Bronchial epithelial cell (primary cell): ENCODE measurements around the gene MYO5A. TPM values are rescaled to one million over a fixed set of nuclear protein-coding genes. Genes with fewer than 3 reads are reported as not detected.
"Not testable (repeated sequence)": the region's sequence is repeated elsewhere in the genome, so short reads cannot be mapped to it uniquely, and the experiment has no call there.

Source experiments
- DNase-seq: peaks from one replicate; pipeline ENCODE4 v3.0.0-alpha.2; 2010; ENCODE audit warnings: low read depth
- FAIRE-seq: peaks from 2 replicates; lab custom pipeline; 2011; peaks lifted over from hg19 to GRCh38; lab: Jason Lieb, UNC
- H3K27me3 ChIP-seq: 2 replicates; pipeline ENCODE4 v1.5.1; 2011; ENCODE audit warnings: low read length; ENCODE audit not compliant: control insufficient read depth, insufficient read depth
- H3K36me3 ChIP-seq: 2 replicates; pipeline ENCODE4 v1.5.1; 2011; ENCODE audit warnings: low read length; ENCODE audit not compliant: control insufficient read depth, insufficient read depth
- H3K4me3 ChIP-seq: 2 replicates; pipeline ENCODE4 v1.5.1; 2011; ENCODE audit warnings: mild to moderate bottlenecking, low read depth, low read length, control low read depth
- total RNA-seq: library from RNA; depleted of rRNA; stranded (reverse); fragments of >200 nt; gene quantifications from 2 replicates; pipeline ENCODE4 v1.2.1, GENCODE V29; 2014
- TF ChIP-seq, protein P1 (sequence below): IDR thresholded peaks from 2 replicates; pipeline ENCODE4 v1.5.1; 2011; ENCODE audit warnings: mild to moderate bottlenecking, moderate library complexity, low read length, control low read depth, inconsistent platforms; ENCODE audit not compliant: insufficient read depth, severe bottlenecking

Gene MYO5A
- total RNA-seq, 1 donor from 2014 or later, result 29.5 TPM

DNA sequence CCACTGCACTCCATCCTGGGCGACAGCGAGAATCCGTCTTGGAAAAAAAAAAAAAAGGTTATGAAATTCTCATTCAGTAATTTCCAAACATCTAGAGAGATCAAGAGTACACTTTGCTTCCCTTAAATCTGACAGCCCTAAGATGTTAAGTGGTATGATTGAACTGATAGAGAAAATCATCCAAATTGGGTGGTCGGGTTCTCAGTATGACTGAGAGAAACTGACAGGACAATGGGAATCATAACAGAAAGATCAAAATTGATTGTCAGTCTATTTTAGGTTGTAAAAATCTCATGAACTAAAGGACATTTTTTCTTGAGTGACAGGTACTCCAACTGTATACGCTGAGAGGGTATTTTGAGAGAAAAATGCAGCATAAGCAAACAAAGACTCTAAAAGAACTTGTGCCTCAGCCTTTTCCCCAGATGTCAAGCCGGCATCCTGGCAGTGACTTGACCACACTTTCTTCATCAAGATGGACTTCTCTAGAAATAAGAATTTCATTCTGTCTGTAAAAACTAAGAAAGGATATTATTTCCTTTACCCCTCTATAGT, 65.8 kb downstream of the MYO5A start:
- no peak overlapping the region for H3K4me3 ChIP-seq
- H3K27me3 ChIP-seq, result no peaks in the 10 kb centered on the region
- DNase-seq, result no peak
- TF ChIP-seq, protein P1, sequence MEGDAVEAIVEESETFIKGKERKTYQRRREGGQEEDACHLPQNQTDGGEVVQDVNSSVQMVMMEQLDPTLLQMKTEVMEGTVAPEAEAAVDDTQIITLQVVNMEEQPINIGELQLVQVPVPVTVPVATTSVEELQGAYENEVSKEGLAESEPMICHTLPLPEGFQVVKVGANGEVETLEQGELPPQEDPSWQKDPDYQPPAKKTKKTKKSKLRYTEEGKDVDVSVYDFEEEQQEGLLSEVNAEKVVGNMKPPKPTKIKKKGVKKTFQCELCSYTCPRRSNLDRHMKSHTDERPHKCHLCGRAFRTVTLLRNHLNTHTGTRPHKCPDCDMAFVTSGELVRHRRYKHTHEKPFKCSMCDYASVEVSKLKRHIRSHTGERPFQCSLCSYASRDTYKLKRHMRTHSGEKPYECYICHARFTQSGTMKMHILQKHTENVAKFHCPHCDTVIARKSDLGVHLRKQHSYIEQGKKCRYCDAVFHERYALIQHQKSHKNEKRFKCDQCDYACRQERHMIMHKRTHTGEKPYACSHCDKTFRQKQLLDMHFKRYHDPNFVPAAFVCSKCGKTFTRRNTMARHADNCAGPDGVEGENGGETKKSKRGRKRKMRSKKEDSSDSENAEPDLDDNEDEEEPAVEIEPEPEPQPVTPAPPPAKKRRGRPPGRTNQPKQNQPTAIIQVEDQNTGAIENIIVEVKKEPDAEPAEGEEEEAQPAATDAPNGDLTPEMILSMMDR, result no peak
- no peaks in the 10 kb centered on the region for H3K36me3 ChIP-seq
- no peak for FAIRE-seq

DNA sequence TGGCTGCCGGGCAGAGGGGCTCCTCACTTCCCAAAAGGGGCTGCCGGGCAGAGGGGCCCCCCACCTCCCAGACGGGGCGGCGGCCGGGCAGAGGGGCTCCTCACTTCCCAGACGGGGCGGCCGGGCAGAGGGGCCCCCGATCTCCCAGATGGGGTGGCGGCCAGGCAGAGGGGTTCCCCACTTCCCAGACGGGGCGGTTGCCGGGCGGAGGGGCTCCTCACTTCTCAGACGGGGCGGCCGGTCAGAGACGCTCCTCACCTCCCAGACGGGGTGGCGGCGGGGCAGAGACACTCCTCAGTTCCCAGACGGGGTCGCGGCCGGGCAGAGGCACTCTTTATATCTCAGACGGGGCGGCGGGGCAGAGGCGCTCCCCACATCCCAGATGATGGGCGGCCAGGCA, 69.0 kb downstream of the MYO5A start:
- not testable (repeated sequence) for DNase-seq, FAIRE-seq, H3K36me3 ChIP-seq, H3K4me3 ChIP-seq, H3K27me3 ChIP-seq

DNA sequence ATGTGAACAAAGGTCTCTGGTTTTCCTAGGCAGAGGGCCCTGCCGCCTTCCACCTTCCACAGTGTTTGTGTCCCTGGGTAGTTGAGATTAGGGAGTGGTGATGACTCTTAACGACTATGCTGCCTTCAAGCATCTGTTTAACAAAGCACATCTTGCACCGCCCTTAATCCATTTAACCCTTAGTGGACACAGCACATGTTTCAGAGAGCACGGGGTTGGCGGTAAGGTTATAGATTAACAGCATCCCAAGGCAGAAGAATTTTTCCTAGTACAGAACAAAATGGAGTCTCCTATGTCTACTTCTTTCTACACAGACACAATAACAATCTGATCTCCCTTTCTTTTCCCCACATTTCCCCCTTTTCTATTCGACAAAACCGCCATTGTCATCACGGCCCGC, 69.4 kb downstream of the MYO5A start:
- not testable (repeated sequence) for H3K4me3 ChIP-seq, H3K27me3 ChIP-seq, FAIRE-seq, DNase-seq, H3K36me3 ChIP-seq

- no peak overlapping the region for H3K4me3 ChIP-seq
- no peaks in the 10 kb centered on the region for H3K27me3 ChIP-seq
- FAIRE-seq (no peak), DNase-seq (no peak)
- no peaks in the 10 kb centered on the region for H3K36me3 ChIP-seq
- TF ChIP-seq, protein P1, result no peak
These were observed 80.4 kb downstream of the MYO5A start for GRCh38 chr15:52448011-52448890.

DNA sequence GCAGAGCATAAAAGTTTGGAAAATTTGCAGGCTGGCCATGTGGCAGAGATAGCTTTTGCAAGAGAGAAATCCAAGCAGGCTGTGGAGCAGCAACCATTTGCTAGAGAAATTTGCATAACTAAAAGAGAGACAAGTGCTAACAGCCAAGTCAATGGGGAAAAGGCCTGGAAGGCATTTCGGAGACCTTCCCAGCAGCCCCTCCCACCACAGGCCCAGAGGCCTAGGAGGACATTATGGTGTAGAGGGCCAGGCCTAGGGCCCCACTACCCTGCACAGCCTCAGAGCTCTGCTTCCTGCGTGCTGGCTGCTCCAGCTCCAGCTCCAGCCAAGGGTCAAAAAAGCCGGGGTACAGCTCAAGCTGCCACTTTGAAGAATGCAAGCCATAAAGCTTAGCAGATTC, 82.7 kb downstream of the MYO5A start:
- no peak for FAIRE-seq
- Histone ChIP-seq H3K36me3 (no peaks in the 10 kb centered on the region), H3K4me3 (no peak overlapping the region), H3K27me3 (no peaks in the 10 kb centered on the region)
- TF ChIP-seq, protein P1, result no peak
- DNase-seq, result no peak

DNA sequence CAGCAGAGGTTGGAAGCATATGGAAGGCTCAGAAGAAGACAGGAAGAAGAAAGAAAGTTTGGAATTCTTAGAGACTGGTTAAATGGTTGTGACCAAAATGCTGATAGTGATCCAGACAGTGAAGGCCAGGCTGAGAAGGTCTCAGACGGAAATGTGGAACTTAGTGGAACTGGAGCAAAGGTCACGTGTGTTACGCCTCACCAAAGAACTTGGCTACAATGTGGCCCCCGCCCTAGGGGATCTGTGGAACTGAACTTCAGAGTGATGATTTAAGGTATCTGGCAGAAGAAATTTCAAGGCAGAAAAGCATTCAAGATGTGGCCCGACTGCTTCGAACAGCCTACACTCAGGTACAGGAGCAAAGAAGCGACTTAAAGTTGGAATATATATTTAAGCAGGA, 83.1 kb downstream of the MYO5A start:
- Histone ChIP-seq H3K4me3 (no peak overlapping the region), H3K36me3 (no peaks in the 10 kb centered on the region), H3K27me3 (no peaks in the 10 kb centered on the region)
- no peak for DNase-seq
- TF ChIP-seq, protein P1, result no peak
- FAIRE-seq, result no peak

DNA sequence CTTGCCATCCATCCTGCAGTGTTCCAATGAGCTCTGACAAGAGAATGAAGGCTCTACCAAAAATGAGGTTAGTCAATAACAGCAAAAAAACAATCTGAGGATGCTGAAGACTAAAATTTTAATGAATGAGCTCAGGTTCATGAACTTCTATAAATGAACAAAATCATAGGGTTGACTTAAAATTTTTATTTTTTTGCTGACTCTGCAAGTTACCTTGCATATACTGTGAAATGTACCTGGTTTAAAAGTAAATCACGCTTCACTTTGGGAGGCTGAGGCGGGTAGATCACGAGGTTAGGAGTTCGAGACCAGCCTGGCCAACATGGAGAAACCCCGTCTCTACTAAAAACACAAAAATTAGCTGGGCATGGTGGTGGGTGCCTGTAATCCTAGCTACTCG, 85.5 kb downstream of the MYO5A start:
- not testable (repeated sequence) for FAIRE-seq, H3K27me3 ChIP-seq, H3K36me3 ChIP-seq, H3K4me3 ChIP-seq, DNase-seq
